Measurements from ENCODE around the gene DAGLB.

DAGLB gene

DNA sequence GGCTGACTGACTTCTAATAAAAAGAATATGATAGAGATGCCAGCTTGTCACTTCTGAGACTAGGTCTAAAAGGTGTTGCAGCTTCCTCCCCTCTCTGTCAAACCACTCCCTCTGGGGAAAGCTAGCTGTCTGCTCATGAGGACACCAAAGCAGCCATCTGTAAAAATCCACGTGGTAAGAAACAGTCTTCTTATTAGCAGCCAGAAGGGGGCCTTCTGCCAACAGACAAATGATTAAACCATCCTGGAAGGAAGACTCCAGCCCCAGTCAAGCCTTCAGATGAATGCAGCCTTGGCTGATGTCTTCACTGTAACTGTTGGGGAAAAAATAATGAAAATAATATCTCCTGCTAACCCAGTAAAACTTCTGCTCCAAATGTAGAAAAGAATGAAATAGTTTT, 41.9 kb upstream of the DAGLB start:
- no peak overlapping the region for H3K4me3 ChIP-seq (ENCODE audit: low read length)
- TF ChIP-seq, protein P1, sequence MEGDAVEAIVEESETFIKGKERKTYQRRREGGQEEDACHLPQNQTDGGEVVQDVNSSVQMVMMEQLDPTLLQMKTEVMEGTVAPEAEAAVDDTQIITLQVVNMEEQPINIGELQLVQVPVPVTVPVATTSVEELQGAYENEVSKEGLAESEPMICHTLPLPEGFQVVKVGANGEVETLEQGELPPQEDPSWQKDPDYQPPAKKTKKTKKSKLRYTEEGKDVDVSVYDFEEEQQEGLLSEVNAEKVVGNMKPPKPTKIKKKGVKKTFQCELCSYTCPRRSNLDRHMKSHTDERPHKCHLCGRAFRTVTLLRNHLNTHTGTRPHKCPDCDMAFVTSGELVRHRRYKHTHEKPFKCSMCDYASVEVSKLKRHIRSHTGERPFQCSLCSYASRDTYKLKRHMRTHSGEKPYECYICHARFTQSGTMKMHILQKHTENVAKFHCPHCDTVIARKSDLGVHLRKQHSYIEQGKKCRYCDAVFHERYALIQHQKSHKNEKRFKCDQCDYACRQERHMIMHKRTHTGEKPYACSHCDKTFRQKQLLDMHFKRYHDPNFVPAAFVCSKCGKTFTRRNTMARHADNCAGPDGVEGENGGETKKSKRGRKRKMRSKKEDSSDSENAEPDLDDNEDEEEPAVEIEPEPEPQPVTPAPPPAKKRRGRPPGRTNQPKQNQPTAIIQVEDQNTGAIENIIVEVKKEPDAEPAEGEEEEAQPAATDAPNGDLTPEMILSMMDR (conservative IDR thresholded peaks at IDR 0.05; ENCODE audit: low read depth, low read length) = no peak
- DNase-seq (ENCODE audit: low read depth) = no peak

DNA sequence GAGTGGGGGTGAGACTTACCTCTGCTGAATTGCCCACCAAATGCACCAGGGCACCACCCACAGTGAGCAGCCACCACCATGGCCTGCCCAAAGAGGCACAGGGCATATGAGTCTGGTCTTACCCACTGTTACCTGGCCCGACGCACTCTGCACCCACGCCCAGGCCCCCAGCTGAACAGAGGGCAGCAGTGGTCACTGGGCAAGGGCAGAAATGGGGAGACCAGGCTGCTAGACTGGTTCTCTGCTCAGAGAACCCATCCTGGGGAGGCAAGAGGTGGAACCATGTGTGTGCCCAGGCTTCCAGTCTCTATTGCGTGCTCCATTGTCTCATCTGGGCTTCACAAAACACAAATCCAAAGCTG, 39.4 kb upstream of the DAGLB start:
- TF ChIP-seq, protein P1 (conservative IDR thresholded peaks at IDR 0.05; ENCODE audit: low read depth, low read length) = no peak
- no peak overlapping the region for H3K4me3 ChIP-seq (ENCODE audit: low read length)

DNA sequence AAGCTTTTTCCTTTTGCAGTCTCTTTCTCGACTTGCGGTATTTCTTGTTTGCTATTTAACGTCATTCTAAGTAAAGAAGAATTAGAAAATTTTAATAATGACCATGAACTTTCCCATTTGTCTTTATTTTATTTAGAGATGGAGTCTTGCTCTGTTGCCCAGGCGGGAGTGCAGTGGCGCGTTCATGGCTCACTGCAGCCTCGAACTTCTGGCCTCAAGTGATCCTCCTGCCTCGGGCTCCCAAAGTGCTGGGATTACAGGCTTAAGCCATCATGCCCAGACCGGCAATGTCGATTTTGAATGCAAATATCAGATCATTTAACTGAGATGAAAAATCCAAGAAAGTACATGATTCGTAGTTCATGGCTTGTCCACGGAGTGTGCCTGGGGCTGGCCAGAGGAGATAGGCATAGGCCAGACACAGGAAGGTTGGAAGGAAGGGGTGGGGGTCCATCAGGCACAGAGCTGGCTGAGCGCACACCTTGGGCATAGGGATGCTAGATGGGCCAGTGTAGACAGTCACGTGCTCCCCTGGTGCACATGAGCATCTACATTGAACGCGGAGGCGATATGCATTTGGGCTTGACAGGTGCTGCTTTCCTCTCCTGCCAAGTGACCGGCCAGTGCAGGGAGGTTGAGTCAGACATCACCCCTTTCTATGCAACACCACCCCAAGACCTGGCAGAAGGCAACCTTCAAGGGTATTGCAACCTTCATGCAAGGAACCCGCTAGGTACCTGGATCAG, 38.9 kb upstream of the DAGLB start:
- no peak overlapping the region for H3K4me3 ChIP-seq (ENCODE audit: low read length)
- no peak for DNase-seq (ENCODE audit: low read depth)
- TF ChIP-seq, protein P1 (conservative IDR thresholded peaks at IDR 0.05; ENCODE audit: low read depth, low read length) = no peak

More for the DNA sequence above, 39.4 kb upstream of the DAGLB start:
- DNase-seq (ENCODE audit: low read depth) = no peak

DNA sequence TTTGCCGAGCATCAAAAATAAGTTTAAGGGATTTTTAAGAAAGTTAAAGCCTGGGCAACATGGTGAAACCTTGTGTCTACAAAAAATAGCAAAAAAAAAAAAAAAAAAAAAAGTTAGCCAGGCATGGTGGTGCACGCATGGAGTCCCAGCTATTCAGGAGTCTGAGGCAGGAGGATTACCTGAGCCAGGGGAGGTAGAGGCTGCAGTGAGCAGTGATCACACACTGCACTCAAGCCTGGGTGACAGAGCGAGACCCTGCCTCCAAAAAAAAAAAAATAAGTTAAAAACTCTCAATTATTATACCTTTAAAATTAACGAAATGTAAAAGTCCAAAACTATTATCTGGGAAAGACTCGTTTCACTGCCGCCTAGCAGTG, 35.0 kb upstream of the DAGLB start:
- TF ChIP-seq, protein P1 (conservative IDR thresholded peaks at IDR 0.05; ENCODE audit: low read depth, low read length) = no peak
- DNase-seq (ENCODE audit: low read depth) = no peak

DNA sequence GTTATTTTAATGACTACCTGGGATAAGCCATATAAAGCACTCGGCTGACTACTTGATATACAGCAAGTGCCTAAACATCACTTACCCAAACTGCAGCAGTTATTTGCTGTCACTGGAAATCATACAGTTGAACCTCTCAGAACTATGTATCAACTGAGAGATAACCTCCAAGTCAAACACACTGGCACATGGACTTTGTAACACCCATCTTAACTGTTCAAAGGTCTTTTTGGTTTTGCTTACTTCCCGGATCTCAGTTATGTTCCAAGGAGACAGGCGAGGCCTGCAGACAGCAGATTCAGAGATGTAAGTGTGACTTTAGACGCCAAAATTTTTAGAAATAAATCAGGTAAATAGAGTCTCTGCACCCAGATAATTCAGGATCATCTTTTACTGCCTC, 34.6 kb upstream of the DAGLB start:
- TF ChIP-seq, protein P1 (conservative IDR thresholded peaks at IDR 0.05; ENCODE audit: low read depth, low read length) = no peak
- peak overlapping the region; percentile 87 for H3K4me3 ChIP-seq (ENCODE audit: low read length)
- DNase-seq (ENCODE audit: low read depth) = no peak

More for the DNA sequence above, 35.0 kb upstream of the DAGLB start:
- peak overlapping the region; percentile 87 for H3K4me3 ChIP-seq (ENCODE audit: low read length)

DNA sequence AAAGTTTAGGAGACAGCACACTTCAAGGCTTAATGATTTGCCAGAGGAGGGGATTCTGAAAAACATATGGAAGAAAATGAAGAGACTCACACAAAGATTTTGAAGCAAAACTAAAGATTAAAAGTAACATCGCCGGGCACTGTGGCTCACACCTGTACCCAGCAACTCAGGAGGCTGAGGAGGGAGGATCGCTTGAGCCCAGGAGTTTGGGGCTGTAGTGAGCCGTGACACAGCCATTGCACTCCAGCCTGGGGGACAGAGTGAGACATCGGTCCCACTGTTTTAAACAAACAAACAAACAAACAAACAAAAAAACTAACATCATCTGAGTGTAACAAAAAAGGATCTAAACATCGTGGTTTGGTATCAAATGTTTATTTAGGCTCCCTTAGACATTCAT, 33.7 kb upstream of the DAGLB start:
- no peak overlapping the region for H3K4me3 ChIP-seq (ENCODE audit: low read length)
- DNase-seq (ENCODE audit: low read depth) = no peak
- TF ChIP-seq, protein P1 (conservative IDR thresholded peaks at IDR 0.05; ENCODE audit: low read depth, low read length) = no peak

DNA sequence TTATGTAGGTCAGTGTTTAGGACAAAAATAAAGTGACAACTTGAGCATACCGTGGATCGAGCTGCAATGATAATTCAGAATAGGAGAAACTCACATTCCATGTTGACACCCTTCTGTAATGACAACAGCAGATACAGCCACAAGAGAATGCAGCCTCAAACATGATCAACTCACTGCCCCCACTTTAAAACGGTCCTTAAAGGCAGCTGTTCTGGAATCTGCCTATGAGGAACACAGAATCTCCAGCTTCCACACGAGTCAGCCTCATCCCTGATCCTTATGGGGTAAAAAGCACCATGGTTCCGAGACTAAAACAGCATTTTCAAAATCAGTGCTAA, 32.5 kb upstream of the DAGLB start:
- H3K4me3 ChIP-seq (ENCODE audit: low read length) = no peak overlapping the region
- DNase-seq (ENCODE audit: low read depth) = no peak
- TF ChIP-seq, protein P1 (conservative IDR thresholded peaks at IDR 0.05; ENCODE audit: low read depth, low read length) = no peak
